LNCaP clone FGC (cell line): ENCODE data around the gene CMTR1.

Experiments
- DNase-seq: peaks from one replicate; pipeline ENCODE4 v3.0.0-alpha.2; 2011; ENCODE audit warnings: low read depth
- H3K4me3 ChIP-seq: 2 replicates; pipeline ENCODE4 v1.5.1; 2011; ENCODE audit warnings: mild to moderate bottlenecking, low read depth, low read length, control low read depth
- CTCF ChIP-seq: IDR thresholded peaks from 2 replicates; pipeline ENCODE4 v1.5.1; 2012; ENCODE audit warnings: mild to moderate bottlenecking; ENCODE audit not compliant: control insufficient read depth, insufficient read depth; ENCODE audit errors: extremely low read depth

Gene CMTR1

GRCh38 chr6:37482606-37483251, 49.7 kb downstream of the CMTR1 start:
- no peak for DNase-seq
- no peak overlapping the region for H3K4me3 ChIP-seq
- TF ChIP-seq CTCF: no peak

- TF ChIP-seq CTCF: no peak
- no peak for DNase-seq
- H3K4me3 ChIP-seq: no peak overlapping the region
Observed at GRCh38 chr6:37483252-37483901, 50.4 kb downstream of the CMTR1 start.

GRCh38 chr6:37483917-37484785, 51.1 kb downstream of the CMTR1 start:
- peak; percentile 99 for TF ChIP-seq CTCF
- no peak overlapping the region for H3K4me3 ChIP-seq
- DNase-seq: no peak

GRCh38 chr6:37484786-37485170, 51.8 kb downstream of the CMTR1 start:
- H3K4me3 ChIP-seq: no peak overlapping the region
- DNase-seq: no peak
- TF ChIP-seq CTCF: no peak

- peak; percentile 27; the same call in 1 of the 2 replicates for TF ChIP-seq CTCF
- no peak for DNase-seq
- no peak overlapping the region for H3K4me3 ChIP-seq
Observed at GRCh38 chr6:37485291-37485702, 52.3 kb downstream of the CMTR1 start.

- TF ChIP-seq CTCF: no peak
- H3K4me3 ChIP-seq: no peak overlapping the region
- DNase-seq: no peak
Observed at GRCh38 chr6:37486121-37486839, 53.3 kb downstream of the CMTR1 start.
